RPMI8226 (cell line): Measurements from ENCODE around the gene WIPF3.

Experiments
- DNase-seq: peaks from one replicate; pipeline ENCODE4 v3.0.0-alpha.2; 2015

The WIPF3 gene

DNA sequence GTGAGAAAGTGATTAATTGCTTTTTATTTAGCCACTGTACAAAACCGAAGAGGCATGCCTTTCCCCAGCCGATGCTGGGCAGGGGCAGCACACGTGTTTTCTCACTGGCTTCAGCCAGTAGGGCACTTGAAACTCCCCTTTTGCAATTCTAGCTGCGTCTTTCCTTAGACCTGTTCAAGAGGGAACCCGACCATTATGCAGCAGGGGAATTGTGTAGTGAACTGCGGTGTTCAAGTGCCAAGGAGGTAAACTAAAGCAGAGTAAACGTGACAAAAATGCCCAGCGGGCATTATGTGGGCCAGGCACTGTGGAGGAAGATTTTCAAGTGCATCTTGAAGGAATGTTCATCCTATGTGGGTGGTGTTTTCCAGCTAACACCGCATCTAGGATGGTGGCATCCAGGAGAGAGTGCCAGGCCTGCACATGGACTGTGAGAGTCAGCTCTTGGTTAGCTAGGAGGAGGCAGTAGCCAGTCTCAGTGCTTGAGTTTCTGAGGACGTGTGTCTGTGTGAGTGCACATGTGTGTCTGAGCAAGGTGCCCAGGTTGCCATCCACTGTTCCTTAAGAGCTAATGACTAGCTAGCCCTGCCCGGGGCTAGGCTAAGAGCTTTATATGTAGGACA lies 3.3 kb downstream of the WIPF3 start:
- no peak for DNase-seq

GRCh38 chr7:29810297-29810696 lies 4.0 kb downstream of the WIPF3 start:
- DNase-seq, result no peak

GRCh38 chr7:29810813-29811482 lies 4.6 kb downstream of the WIPF3 start:
- no peak for DNase-seq

DNA sequence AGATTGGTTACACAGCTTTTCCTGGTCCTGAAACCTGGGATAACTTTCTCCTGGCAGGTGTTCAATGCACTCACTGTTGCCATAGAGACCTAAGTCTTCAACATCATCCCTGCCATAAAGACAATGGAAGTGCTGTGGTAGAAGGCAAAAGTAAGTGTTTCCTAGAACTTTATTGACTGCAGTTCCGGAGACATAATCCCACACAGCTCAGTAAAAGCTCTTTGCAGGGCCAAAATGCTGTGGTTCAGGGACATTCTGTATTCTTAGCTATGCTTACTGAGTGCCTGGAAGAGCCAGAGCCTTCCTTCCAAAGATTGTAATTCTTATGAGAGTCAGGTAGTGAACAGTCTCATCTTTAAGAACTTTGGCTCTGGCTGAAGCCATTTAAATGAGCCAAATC lies 5.3 kb downstream of the WIPF3 start:
- no peak for DNase-seq

DNA sequence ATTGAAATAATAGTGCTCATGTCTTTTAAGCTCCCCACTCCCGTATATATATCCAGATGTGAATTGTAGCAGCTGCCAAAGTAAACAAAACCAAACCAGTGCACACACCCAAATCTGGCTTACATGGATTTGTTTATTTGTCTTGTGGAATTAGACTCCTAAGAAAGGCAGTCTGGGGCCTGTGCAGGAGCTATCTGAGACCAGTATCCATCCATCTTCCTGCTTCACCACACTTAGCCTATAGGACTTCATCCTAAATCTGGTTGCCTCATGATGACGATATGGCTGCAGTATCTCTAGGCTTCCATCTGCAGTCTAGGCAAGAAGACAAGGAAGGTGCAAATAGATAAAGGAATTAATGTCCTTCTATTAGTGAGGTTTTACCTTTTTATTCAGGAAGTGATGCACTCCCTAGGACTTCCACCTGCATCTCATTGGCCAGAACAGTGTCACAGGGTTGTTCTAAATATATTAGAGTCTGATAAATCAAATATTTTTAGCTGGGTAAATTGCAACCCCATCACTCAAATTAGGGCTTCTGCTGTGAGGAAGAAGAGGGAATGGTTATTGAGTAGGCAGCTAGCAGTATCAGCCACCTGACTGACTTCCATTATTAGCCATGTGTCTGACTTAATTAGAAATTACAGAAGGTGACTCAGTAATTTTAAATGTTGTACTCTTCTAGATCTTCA lies 6.0 kb downstream of the WIPF3 start:
- no peak for DNase-seq

DNA sequence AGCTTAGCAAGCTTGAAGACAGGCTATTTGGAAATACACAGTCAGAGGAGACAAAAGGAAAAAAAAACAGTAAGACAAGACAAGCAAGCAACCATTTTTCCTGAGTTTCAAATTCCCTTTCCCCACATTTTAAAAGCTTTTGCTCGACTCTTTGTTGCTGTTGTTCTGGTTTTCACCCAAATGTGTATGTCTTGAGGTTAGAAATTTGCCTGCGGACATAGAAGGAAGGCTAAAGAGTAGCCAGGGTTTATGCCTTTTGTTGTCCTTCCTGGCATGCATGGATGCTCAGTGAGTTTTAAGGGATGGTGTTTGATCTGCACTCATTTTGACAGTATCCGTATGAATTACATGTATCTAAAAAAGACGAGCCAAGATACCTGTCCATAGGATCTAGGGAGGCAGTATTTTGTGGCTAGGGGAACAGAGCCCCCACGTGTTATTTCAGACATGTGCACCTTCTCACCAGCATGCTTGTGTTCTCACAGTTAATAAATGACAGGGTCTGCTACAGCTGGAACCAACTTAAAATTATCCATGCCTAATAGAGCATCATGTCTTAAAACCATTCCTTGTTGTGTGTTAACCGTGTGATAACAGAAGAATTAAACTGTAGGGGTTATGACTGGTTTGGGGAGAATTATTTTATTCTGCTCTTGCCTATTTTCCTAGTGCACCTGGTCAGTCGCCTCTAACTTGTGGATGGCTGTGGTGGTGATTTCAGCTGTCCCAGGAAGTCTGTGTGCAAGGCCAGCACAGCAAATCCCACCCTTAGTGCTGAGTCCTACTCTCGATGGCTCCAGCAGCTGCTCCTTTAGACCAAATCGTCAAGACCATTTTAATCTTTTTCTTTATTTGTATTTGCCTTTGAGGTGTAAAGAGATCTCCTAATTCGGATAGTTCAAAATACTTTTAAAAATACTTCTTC lies 9.1 kb downstream of the WIPF3 start:
- peak; percentile 39 for DNase-seq

DNA sequence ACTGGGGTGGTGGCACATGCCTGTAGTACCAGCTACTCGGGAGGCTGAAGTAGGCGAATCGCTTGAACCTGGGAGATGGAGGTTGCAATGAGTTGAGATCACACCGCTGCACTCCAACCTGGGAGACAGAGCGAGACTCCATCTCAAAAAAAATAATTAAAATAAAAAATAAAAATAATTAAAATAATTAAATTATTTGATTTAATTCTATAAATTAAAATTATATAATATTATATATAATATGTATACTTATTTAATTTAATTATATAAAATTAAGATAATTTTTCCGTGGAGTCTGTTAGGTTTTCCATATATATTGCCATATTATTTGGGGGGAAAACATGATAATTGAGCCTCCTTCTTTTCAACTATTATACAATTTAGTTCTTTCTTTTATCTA lies 12.0 kb downstream of the WIPF3 start:
- no peak for DNase-seq

DNA sequence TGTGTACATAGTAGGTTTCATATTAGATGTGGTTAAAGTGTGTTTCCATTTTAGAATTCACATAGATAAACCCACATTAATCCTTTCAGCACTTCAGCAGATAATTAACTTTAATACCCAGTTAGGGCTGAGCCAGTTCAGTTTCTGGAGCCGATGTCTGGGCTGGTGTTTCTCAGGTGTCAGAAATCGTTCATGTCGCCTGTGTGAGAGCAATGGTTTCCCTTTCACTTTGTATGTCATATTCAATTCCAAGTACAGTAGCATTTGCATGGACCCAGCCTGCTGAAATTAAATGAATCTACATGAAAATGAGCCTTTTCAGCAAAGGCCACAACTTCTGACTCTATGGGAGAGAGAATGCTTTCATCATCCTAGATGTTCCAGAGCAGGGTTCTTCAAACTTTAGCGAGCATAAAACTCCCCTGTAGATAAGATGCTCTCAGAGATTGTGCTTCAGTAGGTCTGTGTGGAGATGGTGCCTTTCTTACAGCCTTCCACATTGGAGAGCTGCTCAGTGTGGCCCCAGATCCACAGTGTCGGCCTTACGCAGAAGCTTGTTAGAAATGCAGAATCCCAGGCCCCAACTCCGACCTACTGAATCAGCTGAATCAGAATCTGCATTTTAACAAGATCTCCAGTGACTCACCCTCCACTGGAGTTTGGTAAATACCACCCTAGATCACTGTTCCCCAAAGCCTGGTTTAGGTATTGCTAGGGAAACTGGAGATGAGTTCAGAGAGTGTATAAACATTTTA lies 19.6 kb downstream of the WIPF3 start:
- peak; percentile 58 for DNase-seq

GRCh38 chr7:29826530-29826822 lies 20.2 kb downstream of the WIPF3 start:
- no peak for DNase-seq

- DNase-seq, result no peak
These were observed 20.6 kb downstream of the WIPF3 start for GRCh38 chr7:29826904-29827303.

GRCh38 chr7:29831705-29832104 lies 25.4 kb downstream of the WIPF3 start:
- DNase-seq, result no peak

DNA sequence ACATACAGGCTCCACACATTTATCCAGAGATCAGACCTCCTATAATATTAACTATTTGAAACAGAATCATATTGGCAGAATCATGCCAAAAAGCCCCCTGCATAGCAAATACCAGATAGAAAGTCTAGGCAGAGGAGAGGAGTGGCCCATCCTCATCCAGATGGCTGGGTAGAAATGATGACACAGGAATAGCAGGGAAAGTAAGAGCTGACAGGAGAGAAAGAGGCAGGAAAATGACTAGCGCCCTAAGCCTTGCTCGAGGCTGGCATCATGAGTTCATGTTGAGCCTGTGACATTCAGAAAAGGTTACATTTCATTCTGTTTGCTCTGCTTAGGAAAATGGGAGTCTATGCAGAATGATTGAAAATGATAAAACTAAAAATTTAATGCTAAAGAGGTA lies 27.6 kb downstream of the WIPF3 start:
- DNase-seq, result no peak

DNA sequence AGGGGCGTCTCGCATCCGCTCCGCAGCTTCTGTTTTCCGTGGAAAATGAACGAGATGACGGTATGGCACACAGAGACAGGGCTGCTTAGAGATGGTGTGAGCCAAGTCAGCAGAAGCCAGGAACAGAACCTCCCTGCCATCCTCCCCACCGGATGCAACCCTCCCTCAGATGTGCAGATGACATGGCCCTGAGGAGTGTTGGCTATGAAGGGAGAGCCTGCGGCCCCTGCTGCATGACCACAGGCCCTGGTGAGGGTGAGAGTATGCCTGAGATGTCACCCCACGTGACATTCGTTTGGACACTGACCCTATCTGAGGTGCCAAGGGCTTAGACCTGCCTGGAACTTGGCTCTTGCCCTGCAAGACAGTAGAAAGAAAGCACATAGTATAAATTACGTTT lies 29.4 kb downstream of the WIPF3 start:
- DNase-seq, result no peak

- no peak for DNase-seq
These were observed 33.0 kb downstream of the WIPF3 start for GRCh38 chr7:29839302-29839701.

DNA sequence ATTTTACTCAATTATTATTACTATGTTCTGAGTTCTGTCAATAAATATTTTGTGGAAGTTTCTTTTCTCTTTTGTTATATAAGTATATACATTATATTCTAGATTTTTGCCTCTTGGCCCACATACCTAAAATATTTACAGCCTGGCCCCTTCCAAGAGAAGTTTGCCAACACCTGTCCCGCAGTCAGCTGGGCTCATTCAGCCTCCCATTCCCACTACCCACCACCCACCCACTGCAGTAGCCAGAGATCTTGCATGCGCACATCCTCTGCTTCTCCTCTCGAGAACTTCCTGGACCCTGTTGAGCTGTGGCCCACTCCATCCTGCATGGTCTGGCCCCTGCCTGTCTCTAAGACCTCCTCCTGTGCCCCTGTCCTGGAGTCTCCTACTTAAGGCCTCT lies 33.6 kb downstream of the WIPF3 start:
- no peak for DNase-seq

GRCh38 chr7:29840701-29841100 lies 34.4 kb downstream of the WIPF3 start:
- no peak for DNase-seq

GRCh38 chr7:29841926-29842701 lies 35.8 kb downstream of the WIPF3 start:
- no peak for DNase-seq

DNA sequence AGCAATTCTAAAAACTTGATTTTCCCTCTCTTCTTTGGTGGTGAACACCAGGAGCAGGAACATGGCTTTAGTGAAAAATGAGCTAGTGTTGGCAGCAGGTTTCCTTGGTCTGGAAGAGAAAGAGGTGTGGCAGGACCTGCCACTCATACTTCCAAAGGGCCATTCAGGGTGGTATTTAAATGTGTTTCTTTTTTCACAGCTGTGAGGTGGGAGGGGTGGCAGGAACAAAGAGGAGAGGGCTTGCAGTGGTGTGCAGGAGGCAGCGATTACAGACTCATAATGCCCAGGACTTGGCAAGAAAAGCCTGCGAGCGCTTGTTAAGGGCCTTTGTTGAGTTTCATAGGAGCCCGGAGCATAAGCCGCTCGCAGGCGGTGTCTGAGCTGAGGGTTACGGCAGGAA lies 36.8 kb downstream of the WIPF3 start:
- DNase-seq, result no peak

- no peak for DNase-seq
These were observed 37.4 kb downstream of the WIPF3 start for GRCh38 chr7:29843726-29844125.

GRCh38 chr7:29844559-29844958 lies 38.3 kb downstream of the WIPF3 start:
- DNase-seq, result no peak

DNA sequence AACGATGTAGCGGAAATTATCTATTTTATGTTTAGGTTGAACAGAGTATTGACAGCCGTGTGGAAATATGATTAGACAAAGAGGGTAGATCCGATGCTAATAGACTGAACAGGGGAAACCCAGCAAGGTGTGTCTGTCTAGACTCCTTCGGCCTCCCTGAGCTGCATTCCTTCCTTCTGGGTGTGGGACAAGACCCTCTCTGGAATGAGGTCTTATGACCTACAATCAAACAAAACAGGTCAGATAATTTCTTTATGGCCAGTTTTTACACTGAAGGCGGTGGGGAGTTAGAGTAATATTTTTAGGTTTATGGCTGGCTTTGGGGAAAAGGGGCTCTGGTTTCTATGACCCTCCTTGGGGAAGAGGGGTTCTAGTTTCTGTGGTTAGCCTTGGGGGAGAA lies 41.2 kb downstream of the WIPF3 start:
- no peak for DNase-seq

GRCh38 chr7:29847916-29848315 lies 41.6 kb downstream of the WIPF3 start:
- no peak for DNase-seq
